Breast epithelium (tissue), 3 donors: ENCODE results near the gene KRT6A.

Experiments
- CTCF ChIP-seq, 3 donors: fragments of 450-650 bp; IDR thresholded peaks; one replicate each; pipeline ENCODE4 v1.5.1; 2016 to 2017; ENCODE audit warnings: antibody characterized with exemption in 3 of 3, mild to moderate bottlenecking in 3 of 3, moderate library complexity in 3 of 3
- POLR2A ChIP-seq: fragments of 450-650 bp; IDR thresholded peaks from one replicate; pipeline ENCODE4 v1.6.1; 2016; ENCODE audit warnings: antibody characterized with exemption, mild to moderate bottlenecking, moderate library complexity
- POLR2AphosphoS5 ChIP-seq, 3 donors: sonication (generic); formaldehyde crosslinking; IDR thresholded peaks; one replicate each; pipeline ENCODE4 v1.6.1; 2017; ENCODE audit warnings: antibody characterized with exemption in 3 of 3

GRCh38 chr12:52474212-52474611, 18.8 kb downstream of the KRT6A start:
- TF ChIP-seq CTCF (IDR thresholded peaks at IDR 0.05) (no peak), POLR2AphosphoS5 (IDR thresholded peaks at IDR 0.05) (no peak), POLR2A (no peak)
